DND-41 (cell line): ENCODE data around the gene CELA2A.

Experiments used
- EZH2 ChIP-seq: IDR thresholded peaks from 3 replicates; pipeline ENCODE4 v1.6.1; 2012; ENCODE audit warnings: borderline replicate concordance, low read depth, mild to moderate bottlenecking, moderate library complexity, low read length, inconsistent platforms; ENCODE audit not compliant: severe bottlenecking
- TF ChIP-seq, protein P1 (sequence below): IDR thresholded peaks from 2 replicates; pipeline ENCODE4 v1.5.1; 2012; ENCODE audit warnings: borderline replicate concordance, low read length, moderate library complexity, mild to moderate bottlenecking; ENCODE audit not compliant: poor library complexity, severe bottlenecking; ENCODE audit errors: extremely low read depth

DNA sequence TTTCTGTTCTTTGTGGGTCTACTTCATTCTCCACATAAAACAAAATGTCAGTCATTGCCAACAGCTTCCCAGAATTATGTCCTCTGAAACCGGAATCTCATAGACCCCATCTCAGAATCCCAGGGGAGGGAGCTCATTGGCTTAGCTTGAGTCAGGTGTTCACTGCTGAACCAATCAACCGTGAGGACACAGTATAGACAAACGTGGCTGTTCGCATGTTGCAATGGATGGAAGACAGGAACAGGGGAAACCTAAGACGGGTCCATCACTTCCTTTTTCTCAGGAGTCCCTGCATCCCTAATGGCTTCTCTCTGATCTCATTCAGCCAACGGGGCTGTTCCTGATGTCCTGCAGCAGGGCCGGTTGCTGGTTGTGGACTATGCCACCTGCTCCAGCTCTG lies 9.1 kb downstream of the CELA2A start:
- TF ChIP-seq, protein P1, sequence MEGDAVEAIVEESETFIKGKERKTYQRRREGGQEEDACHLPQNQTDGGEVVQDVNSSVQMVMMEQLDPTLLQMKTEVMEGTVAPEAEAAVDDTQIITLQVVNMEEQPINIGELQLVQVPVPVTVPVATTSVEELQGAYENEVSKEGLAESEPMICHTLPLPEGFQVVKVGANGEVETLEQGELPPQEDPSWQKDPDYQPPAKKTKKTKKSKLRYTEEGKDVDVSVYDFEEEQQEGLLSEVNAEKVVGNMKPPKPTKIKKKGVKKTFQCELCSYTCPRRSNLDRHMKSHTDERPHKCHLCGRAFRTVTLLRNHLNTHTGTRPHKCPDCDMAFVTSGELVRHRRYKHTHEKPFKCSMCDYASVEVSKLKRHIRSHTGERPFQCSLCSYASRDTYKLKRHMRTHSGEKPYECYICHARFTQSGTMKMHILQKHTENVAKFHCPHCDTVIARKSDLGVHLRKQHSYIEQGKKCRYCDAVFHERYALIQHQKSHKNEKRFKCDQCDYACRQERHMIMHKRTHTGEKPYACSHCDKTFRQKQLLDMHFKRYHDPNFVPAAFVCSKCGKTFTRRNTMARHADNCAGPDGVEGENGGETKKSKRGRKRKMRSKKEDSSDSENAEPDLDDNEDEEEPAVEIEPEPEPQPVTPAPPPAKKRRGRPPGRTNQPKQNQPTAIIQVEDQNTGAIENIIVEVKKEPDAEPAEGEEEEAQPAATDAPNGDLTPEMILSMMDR, result no peak
- no peak for TF ChIP-seq EZH2
